ENCODE results near the gene FOXO3B.
"Not testable (repeated sequence)": the region's sequence is repeated elsewhere in the genome, so short reads cannot be mapped to it uniquely, and the experiment has no call there.

The FOXO3B gene

DNA sequence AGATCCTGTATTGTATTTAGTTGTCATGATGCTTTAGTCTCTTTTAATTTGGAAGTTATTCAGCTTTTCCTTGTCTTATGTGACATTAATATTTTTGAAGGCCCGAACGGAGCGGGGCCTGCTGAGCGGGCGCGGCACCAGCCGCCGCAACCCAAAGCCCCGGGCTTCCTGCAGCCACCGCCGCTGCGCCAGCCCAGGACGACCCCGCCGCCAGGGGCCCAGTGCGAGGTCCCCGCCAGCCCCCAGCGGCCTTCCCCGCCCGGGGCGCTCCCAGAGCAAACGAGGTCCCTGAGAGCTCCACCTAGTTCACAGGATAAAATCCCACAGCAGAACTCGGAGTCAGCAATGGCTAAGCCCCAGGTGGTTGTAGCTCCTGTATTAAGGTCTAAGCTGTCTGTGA, 32.0 kb downstream of the FOXO3B start:
- not testable (repeated sequence) for DNase-seq

DNA sequence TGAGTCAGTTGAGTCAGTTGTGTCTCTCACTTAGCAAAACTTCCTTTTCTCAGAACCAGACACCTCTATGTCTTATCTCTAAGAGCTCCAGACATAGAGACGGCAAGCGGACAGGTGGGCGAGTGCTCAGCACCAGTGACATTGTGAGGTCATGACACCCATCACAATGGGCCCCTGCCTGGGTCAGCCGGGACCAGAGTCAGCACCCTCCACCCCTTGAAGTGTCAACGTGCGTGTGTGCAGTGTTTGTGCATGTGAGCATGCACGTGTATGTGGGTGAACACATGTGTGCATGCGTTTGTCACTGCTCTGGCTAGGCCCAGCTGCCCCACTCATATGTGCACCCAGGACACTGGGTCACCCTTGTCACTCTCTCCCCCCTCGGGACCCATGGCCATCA, 37.8 kb downstream of the FOXO3B start, which contains the start of gene TBC1D28:
TSS of gene TBC1D28 (minus strand) at position 101 of the 400 bp plus-strand sequence. CDS start 3,039 bp downstream, outside the sequence.
- DNase-seq = not testable (repeated sequence)

DNA sequence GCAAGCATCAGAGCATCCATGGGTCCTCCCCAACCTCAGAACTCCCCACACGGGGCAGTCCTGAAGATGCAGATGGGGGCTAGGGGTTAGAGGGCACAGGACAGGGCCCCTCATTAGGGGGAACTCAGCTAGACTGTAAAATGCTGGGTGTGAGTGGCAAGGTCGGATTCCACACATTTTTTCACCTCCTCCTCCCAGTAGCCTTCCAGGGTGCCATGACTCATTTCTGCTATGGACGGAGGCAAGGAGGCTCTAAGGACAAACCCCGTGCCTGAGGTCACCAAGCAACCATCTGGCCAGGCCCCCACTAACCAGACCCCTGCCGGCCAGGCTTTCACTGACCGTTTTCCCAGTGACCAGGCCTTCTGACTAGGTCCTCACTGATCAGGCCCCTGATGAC, 39.0 kb downstream of the FOXO3B start:
- not testable (repeated sequence) for DNase-seq

DNA sequence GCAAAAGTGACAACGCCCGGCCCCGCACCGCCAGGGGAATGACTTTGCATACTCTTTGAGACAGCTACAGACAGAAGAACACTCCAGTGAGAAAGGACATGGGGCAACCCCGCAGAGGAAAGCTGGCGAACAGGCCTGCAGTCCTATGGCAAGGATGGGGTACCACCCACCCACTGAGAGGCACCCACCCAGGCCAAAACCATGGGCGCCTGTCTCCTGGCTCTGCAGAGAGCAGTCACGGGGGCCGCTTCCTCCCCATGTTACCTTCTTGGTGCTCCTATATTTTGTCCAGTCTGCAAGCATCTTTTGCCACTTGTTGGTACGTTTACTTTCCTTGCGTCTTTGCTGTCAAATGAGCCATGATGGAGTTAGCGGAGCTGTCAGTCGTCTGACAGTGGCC, 43.8 kb downstream of the FOXO3B start:
- not testable (repeated sequence) for DNase-seq

DNA sequence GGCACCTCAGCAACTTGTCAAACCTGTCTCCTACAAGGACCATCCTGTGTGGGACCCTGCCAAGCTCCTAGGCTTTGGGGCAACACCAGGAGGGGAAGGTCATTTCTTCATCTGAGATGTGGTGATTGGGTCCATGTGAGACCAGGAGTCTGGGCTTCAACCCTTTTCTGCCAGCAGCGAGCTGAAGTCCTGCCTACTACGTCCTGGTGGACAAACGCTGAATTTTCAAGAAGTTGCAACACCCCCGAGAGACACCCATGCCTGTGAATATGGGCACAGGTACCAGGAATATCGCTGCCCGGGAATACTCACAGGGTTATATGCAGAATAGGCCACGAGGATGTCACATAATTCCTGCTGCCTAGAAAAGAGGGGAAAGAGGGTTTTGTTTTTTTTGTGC, 45.9 kb downstream of the FOXO3B start:
- peak in 2 of 4 experiments; percentile 3 to 8 for DNase-seq

DNA sequence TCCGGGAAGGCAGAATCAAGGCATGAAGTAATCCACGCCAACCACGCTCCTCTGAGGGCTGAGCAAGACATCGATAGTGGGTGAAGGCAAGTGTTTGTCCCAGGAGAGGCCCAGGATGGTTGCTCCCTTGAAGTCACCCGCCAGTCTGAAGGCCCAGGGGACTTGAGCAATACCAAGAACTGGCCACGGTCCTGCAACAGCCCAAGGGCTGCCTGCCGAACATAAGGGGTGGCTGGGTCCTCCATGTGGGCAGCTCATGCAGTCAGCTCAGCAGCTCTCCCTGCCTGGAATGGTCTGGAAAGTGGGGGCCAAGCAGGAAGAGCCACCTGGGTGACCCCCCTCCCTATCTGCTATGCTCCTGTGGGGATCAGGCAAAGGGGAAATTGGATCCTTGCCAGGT, 46.3 kb downstream of the FOXO3B start:
- peak in 1 of 4 experiments; percentile 28 for DNase-seq

GRCh38 chr17:18634550-18635263, 47.4 kb downstream of the FOXO3B start:
- peak in 1 of 4 experiments; percentile 3 for DNase-seq

All from suppressor macrophage (primary cell).